Muscle of leg (tissue), 16 donors: Measurements from ENCODE around the gene TFAP2E. TPM values are rescaled to one million over a fixed set of nuclear protein-coding genes. Genes with fewer than 3 reads are reported as not detected.

ENCODE experiments used
- DNase-seq: peaks from one replicate; pipeline ENCODE4 v3.0.0; 2013
- H3K27ac ChIP-seq: one replicate; pipeline ENCODE4 v1.5.1; 2013; ENCODE audit warnings: mild to moderate bottlenecking, low read length, control low read depth
- H3K27me3 ChIP-seq: one replicate; pipeline ENCODE4 v1.6.1; 2013; ENCODE audit warnings: low read length; ENCODE audit not compliant: control insufficient read depth, insufficient read depth
- H3K36me3 ChIP-seq: one replicate; pipeline ENCODE4 v1.6.1; 2013; ENCODE audit warnings: low read length; ENCODE audit not compliant: control insufficient read depth, insufficient read depth
- H3K4me1 ChIP-seq: one replicate; pipeline ENCODE4 v1.6.1; 2013; ENCODE audit warnings: low read length; ENCODE audit not compliant: control insufficient read depth, insufficient read depth
- H3K4me3 ChIP-seq: one replicate; pipeline ENCODE4 v1.5.1; 2013; ENCODE audit warnings: low read length, control low read depth
- H3K9me3 ChIP-seq: replicated peaks from 2 replicates; pipeline ENCODE4 v1.6.1; 2013; ENCODE audit warnings: low read depth, low read length; ENCODE audit not compliant: control insufficient read depth
- WGBS: methylation state at CpG from one replicate; pipeline ENCODE4 v1.1.5; 2013; ENCODE audit warnings: missing lambda C conversion rate; ENCODE audit not compliant: insufficient coverage; 5-methylcytosine and 5-hydroxymethylcytosine counted together
- long read RNA-seq, 11 donors: transcript quantifications; one replicate each; lab custom pipeline, GENCODE V29; 2026
- polyA plus RNA-seq, 8 donors: library from polyadenylated mRNA; unstranded; fragments of 120-200 nt; gene quantifications; one replicate each; pipeline versions ENCODE4 v1.2.1 to v1.2.3, GENCODE V29; 2013; ENCODE audit warnings: inconsistent platforms in 1 of 8, low replicate concordance in 1 of 8; ENCODE audit not compliant: insufficient read length in 8 of 8, insufficient read depth in 1 of 8
- total RNA-seq: library from RNA; stranded (reverse); fragments of 120-200 nt; gene quantifications from one replicate; pipeline ENCODE4 v1.2.4, GENCODE V29; 2013

TFAP2E gene
- total RNA-seq, result 0.40 TPM
- under 1 TPM; 0.37 to 0.94 (median 0.80) TPM for polyA plus RNA-seq
- long read RNA-seq, donor 1, result 0 reads
- long read RNA-seq, donor 2, result 0 reads
- long read RNA-seq, donor 3, partial matches to known transcripts, result 97 of 97 reads
- long read RNA-seq, donor 3, other reads (novel, unspliced or antisense), result 0 of 97 reads
- long read RNA-seq, donor 4, partial matches to known transcripts, result 109 of 109 reads
- long read RNA-seq, donor 4, other reads (novel, unspliced or antisense), result 0 of 109 reads
- long read RNA-seq, donor 5, result 0 reads
- long read RNA-seq, donor 6, result 0 reads
- long read RNA-seq, donor 7, result 0 reads
- long read RNA-seq, donor 8, result 0 reads
- long read RNA-seq, donor 9, result 0 reads
- long read RNA-seq, donor 10, result 0 reads
- long read RNA-seq, donor 11, result 0 reads

DNA sequence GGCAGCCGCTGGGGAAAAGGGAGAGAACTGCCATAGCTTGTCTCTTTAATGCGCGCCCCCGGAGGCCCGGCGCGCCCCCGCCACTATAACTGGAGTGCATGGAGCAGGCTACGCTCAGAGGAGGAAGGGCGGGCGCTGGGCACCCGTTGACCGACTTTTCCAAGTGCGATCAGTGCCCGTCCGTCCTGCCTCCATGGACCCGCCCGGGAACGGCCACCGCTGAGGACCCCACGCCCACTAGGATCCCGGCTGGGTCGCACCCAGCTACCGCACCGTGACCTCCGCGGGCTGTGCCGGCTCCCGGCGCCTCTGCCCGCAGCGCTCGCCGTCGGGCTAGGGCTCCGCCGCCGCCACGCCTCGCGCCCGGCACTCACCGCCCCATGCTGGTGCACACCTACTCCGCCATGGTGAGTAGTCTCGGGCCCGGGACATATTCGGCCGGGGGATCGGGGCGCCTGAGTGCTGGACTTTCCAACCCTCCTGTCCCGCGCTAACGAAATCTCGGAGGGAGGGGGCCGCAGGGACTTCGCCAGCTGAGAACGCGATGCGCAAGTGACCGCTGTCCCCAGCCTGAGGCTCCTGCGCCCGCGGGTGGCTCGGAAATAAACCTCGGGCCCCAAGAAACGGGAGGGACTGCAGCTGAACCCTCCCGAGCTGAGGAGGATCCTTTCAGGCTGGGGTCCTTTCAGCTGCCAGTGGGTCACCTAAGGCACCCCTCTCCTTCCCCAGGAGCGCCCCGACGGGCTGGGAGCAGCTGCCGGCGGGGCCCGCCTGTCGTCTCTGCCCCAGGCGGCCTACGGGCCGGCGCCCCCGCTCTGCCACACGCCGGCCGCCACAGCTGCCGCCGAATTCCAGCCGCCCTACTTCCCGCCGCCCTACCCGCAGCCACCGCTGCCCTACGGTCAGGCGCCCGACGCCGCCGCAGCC, at the start of gene TFAP2E:
TSS of gene TFAP2E (plus strand) at position 117 of the 927 bp plus-strand sequence. CDS start at position 381, 264 bp downstream.
- WGBS, result 2% methylated on average over 93 of the region's 95 CpGs
- Histone ChIP-seq H3K36me3 (no peaks in the 10 kb centered on the region), H3K27me3 (peaks cover 82% of the 10 kb centered on the region), H3K27ac (no peak within 1 kb of the TSS), H3K4me1 (peaks cover 28% of the 10 kb centered on the region), H3K4me3 (peak within 1 kb of the TSS; percentile 39), H3K9me3 (no peaks in the 10 kb centered on the region)
- DNase-seq, result no peak

DNA sequence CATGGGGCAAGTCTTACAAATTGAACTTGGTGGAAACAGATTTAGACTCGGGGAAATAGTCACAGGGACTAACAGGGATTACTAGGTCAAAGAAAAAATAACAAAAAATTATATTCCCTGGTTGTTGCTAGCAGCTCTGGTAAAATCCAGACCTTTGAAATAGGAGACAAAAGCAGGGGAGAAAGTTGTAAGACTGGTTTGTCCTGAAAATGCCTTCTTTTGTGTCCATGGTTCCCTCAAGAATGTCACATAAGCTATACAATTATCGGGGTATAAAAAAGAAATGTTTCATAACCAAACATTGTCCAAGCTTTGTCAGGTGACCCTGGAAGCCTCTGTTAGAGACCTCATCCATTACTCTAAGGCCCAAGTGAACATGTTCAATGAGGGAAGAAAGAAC, 49.0 kb upstream of the TFAP2E start:
- no peaks in the 10 kb centered on the region for H3K4me1 ChIP-seq
- H3K27ac ChIP-seq, result no peak overlapping the region
- no CpG with 5 or more reads among the region's 2 CpGs for WGBS
- no peak overlapping the region for H3K4me3 ChIP-seq
- peaks cover 3% of the 10 kb centered on the region for H3K9me3 ChIP-seq
- DNase-seq, result no peak
- no peaks in the 10 kb centered on the region for H3K27me3 ChIP-seq
- no peaks in the 10 kb centered on the region for H3K36me3 ChIP-seq

DNA sequence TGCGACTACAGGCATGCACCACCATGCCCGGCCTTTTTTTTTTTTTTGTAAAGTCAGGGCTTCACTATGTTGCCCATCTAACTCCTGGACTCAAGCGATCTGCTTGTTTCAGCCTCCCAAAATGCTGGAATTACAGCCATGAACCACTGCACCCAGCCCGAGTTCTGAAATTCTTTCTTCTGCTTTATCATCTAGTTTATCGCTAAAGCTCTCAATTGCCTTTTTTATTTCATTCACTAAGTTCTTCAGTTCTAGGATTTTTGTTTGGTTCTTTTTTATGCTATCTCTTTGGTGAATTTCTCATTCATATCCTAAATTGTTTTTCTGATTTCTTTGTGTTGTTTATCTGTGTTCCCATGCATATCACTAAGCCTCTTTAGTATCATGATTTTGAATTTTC, 42.9 kb upstream of the TFAP2E start:
- no peak for DNase-seq
- Histone ChIP-seq H3K27me3 (no peaks in the 10 kb centered on the region), H3K4me1 (no peaks in the 10 kb centered on the region), H3K4me3 (no peak overlapping the region), H3K27ac (no peak overlapping the region), H3K36me3 (peaks cover 9% of the 10 kb centered on the region), H3K9me3 (peaks cover 18% of the 10 kb centered on the region)
- WGBS, result 67% methylated on average over 3 of the region's 5 CpGs

DNA sequence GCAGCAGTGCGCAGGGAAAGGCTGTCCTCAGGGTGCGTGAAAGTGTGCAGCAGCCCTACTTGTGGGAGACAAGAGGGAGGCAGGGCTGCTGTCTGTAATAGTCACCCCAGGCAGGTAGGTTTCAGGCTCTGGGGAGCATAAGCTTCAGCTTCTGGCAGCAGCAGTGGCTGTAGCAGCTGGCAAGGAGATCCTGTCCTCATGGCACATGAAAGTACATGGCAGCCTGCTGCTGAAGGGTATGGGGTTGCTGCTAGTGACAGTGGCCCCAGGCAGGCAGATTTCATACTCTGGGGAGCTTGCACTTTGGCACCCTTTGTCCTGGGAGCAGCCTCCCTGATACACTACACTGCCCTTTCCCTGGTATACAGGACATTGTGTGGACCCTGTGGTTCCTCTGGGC, 42.2 kb upstream of the TFAP2E start:
- DNase-seq, result no peak
- Histone ChIP-seq H3K9me3 (peaks cover 18% of the 10 kb centered on the region), H3K27ac (no peak overlapping the region), H3K27me3 (no peaks in the 10 kb centered on the region), H3K4me1 (no peaks in the 10 kb centered on the region), H3K4me3 (no peak overlapping the region), H3K36me3 (peaks cover 9% of the 10 kb centered on the region)
- WGBS, result 100% methylated on average over 2 of the region's 2 CpGs

DNA sequence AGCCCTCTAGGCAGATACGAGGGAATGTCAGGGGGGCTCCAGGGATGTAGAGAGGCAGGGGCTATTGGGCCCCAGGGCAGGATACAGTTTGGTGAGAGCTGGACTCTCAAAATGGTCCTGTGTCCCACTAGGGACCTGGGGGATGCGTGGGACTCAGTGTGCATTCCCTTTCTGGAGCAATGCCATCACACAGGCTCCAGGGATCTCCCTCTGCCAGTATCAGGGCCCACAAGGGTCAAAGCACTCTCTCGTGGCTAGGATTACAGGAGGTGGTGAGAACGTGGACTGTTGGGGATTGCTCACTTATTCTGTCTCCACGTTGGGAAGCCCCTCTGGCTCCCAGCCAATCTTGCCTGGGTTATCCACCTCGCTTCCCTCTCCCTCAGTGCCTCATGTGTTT, 41.7 kb upstream of the TFAP2E start:
- H3K27ac ChIP-seq, result no peak overlapping the region
- H3K27me3 ChIP-seq, result no peaks in the 10 kb centered on the region
- H3K9me3 ChIP-seq, result peaks cover 18% of the 10 kb centered on the region
- WGBS, result 83% methylated on average over 4 of the region's 6 CpGs
- no peak overlapping the region for H3K4me3 ChIP-seq
- DNase-seq, result no peak
- no peaks in the 10 kb centered on the region for H3K4me1 ChIP-seq
- peaks cover 9% of the 10 kb centered on the region for H3K36me3 ChIP-seq

DNA sequence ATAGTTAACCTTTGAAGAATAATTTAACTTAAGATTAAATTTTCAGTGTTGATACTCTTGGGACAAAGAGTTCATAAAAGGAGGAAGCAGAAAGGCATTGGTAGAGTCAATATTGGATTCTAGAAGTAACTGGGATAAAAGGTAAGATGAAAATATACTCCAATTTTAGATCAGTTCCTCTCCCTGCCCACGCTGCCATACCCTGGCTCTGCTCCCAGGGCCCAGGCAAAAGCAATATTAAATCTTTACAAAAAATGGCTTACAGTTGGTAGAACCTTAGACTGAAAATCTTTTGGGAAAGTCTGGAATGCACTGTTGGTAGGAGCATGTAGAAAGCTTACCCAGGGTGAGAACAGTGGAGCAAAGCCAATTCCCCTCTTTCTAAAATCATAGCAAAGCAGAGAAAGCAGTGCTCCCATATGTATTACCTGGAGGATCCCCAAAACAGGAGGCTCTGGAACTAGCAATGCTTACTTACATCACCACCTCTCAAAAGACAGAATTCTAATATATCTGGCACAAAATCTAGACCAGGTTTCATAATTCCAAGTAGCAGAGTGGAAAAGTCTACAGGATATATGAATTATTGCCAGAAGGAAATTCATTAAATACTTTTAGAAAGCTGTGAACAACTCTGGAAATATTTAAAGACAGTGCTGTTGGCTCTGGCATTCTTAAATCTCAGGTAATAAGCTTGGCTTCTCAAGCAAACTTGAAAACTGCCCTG, 40.5 kb upstream of the TFAP2E start:
- Histone ChIP-seq H3K9me3 (peaks cover 18% of the 10 kb centered on the region), H3K4me1 (no peaks in the 10 kb centered on the region), H3K4me3 (no peak overlapping the region), H3K36me3 (peaks cover 9% of the 10 kb centered on the region), H3K27me3 (no peaks in the 10 kb centered on the region), H3K27ac (no peak overlapping the region)
- WGBS, result no CpG with 5 or more reads among the region's 1 CpG
- DNase-seq, result peak; percentile 68

DNA sequence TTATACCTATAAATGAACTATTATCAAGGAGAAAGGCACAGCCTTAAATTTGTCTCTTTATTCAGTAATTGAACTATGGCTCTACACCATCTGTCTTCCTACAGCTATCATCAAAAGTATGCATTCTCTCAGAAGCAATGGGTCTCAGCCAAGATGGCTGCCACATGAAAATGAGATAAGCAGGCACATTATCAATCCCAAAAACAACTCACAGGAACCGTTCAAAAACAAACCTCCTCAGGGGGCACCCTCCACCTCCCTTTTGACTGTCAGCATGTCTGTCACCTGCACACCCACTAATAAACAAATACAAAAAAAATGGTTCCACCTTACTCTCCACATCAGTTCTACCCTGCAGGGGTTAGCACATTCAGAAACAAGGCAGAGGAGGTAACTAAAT, 39.5 kb upstream of the TFAP2E start:
- Histone ChIP-seq H3K9me3 (peaks cover 18% of the 10 kb centered on the region), H3K36me3 (peaks cover 9% of the 10 kb centered on the region), H3K4me1 (no peaks in the 10 kb centered on the region), H3K27me3 (no peaks in the 10 kb centered on the region), H3K4me3 (no peak overlapping the region), H3K27ac (no peak overlapping the region)
- 43% methylated on average over 1 of the region's 1 CpG for WGBS
- no peak for DNase-seq

DNA sequence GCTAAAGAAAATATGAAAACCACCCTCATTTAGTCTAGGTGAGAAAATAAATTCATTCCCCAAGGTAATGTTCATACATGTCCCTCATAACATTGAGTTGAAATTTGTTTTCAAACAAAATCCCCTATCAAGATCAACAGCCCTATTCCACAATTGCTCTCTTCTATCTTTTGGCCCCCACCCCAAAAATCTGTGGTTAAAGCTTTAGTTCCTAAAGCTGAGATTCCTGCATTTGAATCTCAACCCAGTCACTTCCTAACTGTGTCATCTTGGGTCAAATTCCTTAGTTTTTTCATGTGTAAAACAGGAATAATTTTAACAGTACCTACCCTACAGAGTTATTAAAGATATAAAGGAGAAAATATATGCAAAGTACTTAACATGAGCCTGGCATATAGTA, 37.9 kb upstream of the TFAP2E start:
- H3K36me3 ChIP-seq, result peaks cover 9% of the 10 kb centered on the region
- DNase-seq, result no peak
- no peak overlapping the region for H3K4me3 ChIP-seq
- no peaks in the 10 kb centered on the region for H3K27me3 ChIP-seq
- H3K27ac ChIP-seq, result no peak overlapping the region
- peaks cover 12% of the 10 kb centered on the region for H3K4me1 ChIP-seq
- H3K9me3 ChIP-seq, result peaks cover 6% of the 10 kb centered on the region

DNA sequence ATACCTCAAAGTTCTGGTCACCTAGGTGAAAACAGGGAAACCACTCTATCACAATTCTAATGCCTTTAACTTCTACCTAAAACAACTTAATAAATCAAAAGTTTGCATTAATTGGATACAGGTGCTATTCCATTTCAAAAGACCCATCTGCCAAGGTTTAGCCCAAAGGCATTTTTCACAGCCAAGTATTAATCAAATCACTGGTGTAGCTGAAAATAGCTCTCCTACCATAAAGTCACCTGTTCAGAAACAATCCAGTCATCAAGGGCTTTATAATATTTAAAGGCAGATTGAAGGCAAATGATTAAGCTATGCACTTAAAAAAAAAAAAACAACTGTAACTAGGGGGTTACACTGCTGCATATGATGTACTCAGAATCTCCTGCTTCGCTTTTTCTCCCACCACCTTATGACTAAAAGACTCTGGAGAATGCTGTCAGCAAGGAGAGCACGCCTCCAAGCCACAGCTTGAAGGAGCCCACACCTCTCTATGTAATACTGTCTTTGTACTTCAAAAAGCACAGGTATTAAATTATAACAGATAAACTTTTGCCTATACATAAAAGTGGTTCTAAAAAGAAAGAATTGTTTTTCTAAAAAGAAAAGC, 36.5 kb upstream of the TFAP2E start:
- no peaks in the 10 kb centered on the region for H3K27me3 ChIP-seq
- H3K4me1 ChIP-seq, result peaks cover 13% of the 10 kb centered on the region
- H3K4me3 ChIP-seq, result no peak overlapping the region
- H3K36me3 ChIP-seq, result no peaks in the 10 kb centered on the region
- DNase-seq, result no peak
- H3K27ac ChIP-seq, result no peak overlapping the region
- H3K9me3 ChIP-seq, result no peaks in the 10 kb centered on the region
- no CpG with 5 or more reads among the region's 2 CpGs for whole genome bisulfite sequencing
